GM18951 (cell line): ENCODE results near the gene KCNMA1.

Source experiments
- POLR2A ChIP-seq: IDR thresholded peaks from 4 replicates; pipeline ENCODE4 v1.6.1; 2011; ENCODE audit warnings: mild to moderate bottlenecking; ENCODE audit not compliant: insufficient read length, insufficient read depth; ENCODE audit errors: extremely low read depth
- in situ Hi-C: fragments of 300-500 bp; cut with MboI; formaldehyde crosslinking; loops from one replicate; pipeline ENCODE4 v1.12.0; 2022; ENCODE audit warnings: low sequenced_read_pairs, mixed read lengths, inconsistent platforms; ENCODE audit not compliant: unreplicated experiment

The KCNMA1 gene

DNA sequence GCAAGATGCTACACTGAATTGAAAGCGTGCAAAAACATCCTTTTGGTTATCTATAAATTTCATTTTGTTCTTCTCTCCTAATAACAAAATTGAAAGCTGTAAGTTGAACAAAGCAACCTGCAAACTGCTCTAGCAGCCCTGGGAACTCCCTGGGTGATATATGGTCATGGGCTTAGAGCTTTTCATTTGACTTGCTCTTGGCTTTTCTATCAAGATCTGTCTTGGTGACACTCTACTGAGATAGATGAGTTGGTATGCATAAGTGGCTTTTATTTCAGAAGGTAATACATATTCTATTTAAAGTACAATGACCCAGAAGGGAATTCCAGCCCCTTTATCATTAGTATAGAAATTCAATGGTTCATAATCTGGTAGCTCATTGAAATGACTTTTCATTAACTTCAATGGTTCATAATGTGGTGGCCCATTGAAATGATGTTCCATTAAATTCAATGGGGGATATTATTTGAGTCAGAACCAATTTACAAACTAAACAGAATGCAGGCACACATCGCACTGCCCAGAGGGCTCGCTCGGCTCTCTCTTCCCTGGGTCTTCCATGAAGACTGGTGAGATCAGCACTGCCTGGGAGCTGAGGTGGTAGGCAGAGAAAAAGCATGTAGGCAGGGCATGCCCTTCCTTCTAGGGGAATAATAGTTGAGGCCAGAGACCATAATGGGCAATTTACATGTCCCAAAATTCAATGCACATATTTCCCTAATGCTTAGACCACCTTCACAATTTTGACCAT, 10.1 kb upstream of the KCNMA1 start:
- in situ Hi-C loops, result no loop called here
- TF ChIP-seq POLR2A, result no peak

DNA sequence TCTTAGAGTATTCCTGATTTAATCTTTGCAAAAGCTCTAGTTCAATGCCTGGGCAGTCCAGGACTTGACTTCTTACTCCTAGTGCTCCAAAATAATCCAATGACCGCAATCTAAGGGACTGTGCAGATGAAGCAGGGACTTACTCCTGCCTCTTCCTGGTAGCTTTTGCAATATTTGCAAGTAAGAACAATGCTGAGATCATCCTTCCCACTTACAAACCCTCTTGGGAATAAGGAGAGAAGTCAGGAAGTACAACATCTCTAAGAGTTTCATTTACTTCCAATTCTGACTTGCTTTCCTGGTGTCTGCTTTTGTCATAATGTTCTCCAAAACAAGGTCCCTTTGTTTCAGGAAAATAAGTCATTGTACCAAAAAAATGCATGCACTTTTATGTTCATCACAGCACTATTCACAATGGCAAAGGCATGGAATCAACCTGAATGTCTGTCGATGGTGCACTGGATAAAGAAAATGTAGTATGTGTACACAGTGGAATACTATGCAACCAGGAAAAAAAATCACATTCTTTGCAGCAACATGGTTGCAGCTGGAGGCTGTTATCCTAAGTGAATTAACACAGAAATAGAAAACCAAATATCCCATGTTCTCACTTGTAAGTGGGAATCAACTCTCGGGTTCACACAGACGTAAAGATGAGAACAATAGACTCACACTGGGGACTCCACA, 7.1 kb upstream of the KCNMA1 start:
- in situ Hi-C loops, result loop anchor here (5.0 kb wide), 1 partner anchor 467 kb away; no protein-coding TSS in a partner anchor
- no peak for TF ChIP-seq POLR2A

DNA sequence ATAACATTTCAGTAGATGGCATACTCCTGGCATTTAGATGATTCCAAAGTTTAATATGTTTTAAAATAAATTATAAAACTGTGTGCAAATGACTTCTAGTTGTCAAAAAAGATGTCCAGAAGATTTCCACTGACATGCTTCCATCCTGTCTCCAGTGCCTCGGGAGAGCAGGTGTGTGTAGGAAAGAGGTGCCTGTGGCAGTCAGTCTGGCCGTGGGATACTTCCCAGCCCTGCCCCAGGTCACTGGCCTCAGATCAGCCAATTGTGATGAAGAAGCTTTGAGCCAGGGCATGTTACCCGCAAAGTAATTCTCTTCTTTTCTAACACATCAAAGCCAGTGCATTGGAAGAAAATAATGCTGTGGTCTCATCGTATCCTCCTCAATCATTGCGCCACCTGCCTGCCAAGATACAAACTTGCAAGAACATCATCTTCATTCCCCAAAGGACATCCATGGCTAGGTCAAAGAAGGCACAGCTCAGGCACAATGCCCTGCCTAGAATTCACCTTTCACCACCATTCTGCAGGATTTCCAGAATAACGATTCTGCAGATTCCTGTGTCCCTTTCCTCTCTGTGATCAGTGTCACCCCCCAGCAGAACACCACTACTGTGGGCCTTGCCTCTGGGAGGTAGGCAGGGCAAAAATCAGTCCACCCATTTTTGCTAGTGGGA, 6.3 kb upstream of the KCNMA1 start:
- in situ Hi-C loops, result loop anchor here (5.0 kb wide), 1 partner anchor 467 kb away; no protein-coding TSS in a partner anchor
- no peak for TF ChIP-seq POLR2A

DNA sequence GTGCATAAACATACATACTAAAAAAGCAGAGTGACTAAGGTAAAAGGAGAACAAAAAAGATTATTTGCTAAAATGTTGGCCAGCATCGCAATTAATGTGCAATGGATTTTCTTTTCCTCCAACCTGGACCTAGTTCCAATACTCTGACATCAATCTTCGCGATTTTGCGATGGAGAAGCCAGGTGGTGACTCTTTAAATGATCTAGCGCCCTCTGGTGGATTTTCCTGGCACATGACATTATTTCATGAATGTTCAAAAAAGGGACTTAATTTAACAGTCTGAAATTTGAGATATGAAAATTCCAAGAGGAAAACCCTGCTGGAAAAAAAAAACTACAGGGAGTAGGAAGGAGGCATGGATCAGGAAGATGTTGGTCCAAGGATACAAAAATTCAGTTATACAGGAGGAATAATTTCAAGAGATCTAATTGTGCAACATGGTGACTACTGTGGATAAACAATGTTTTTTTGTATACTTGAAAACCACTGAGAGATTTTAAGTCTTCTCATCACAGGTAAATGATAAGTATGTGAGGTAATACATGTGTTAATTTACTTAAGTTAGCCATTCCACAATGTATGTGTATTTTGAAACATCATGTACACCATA, 4.3 kb upstream of the KCNMA1 start:
- TF ChIP-seq POLR2A, result no peak
- in situ Hi-C loops, result loop anchor here (5.0 kb wide), 1 partner anchor 465 kb away; no protein-coding TSS in a partner anchor

DNA sequence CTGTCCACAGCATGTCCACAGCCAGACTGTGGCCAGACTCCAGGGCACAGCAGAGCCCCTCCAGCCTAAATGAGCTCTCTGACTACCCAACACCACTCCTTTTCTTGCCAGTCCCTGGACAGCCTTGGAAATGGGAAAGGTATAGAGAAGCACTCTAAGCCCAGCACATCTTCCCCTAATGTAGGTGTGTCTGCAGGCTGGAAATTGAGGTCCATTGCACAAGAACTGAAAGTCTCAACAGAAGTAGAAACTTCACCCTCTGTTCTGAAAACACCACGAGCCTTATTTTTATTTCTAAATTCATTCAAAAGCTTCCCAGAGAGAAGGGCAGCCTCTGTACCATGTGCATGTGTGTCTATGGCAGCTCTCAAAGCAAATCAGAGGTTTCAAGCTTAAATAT, 3.7 kb upstream of the KCNMA1 start:
- no peak for TF ChIP-seq POLR2A
- in situ Hi-C loops, result loop anchor here (5.0 kb wide), 1 partner anchor 464 kb away; no protein-coding TSS in a partner anchor

DNA sequence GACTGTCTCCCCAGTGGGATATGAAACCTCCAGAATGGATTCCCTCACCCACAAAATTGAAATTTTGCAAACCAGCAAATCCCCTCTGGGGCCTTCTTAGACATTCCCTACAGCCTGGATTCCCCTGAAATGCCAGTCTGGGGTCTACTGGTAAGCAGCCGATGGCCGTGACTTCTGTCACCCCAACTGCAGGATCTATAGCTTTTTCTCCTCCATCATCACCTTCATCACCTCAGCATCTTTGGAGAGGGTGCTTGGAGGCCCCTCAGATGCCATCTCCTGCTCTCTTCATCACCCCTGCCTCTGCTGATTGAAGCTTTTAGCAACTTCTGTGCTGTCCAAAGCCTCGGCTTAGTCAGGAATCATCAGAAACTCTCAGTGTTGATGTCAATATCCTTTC, 2.6 kb upstream of the KCNMA1 start:
- in situ Hi-C loops, result loop anchor here (5.0 kb wide), 1 partner anchor 463 kb away; no protein-coding TSS in a partner anchor
- no peak for TF ChIP-seq POLR2A

DNA sequence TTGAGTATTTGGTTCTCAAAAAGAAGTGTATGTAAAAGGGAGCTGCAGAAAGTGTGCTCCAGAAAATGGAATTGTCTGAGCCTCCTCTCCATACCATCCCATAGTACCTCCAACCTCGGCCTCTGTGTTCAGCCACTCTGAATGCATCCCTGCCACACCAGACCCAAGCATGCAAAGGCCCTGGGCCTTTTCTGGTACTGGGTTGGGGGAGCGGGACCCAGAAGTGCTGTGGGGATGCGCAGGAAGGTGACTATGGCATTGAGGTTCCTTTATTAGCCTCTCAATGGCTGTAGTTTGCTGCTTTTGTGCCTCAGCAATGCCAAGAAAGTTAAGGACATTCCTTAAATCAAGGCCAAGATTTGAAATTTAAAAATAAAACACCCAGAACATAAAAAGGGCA, 2.1 kb upstream of the KCNMA1 start:
- in situ Hi-C loops, result loop anchor here (5.0 kb wide), 1 partner anchor 462 kb away; no protein-coding TSS in a partner anchor
- no peak for TF ChIP-seq POLR2A

DNA sequence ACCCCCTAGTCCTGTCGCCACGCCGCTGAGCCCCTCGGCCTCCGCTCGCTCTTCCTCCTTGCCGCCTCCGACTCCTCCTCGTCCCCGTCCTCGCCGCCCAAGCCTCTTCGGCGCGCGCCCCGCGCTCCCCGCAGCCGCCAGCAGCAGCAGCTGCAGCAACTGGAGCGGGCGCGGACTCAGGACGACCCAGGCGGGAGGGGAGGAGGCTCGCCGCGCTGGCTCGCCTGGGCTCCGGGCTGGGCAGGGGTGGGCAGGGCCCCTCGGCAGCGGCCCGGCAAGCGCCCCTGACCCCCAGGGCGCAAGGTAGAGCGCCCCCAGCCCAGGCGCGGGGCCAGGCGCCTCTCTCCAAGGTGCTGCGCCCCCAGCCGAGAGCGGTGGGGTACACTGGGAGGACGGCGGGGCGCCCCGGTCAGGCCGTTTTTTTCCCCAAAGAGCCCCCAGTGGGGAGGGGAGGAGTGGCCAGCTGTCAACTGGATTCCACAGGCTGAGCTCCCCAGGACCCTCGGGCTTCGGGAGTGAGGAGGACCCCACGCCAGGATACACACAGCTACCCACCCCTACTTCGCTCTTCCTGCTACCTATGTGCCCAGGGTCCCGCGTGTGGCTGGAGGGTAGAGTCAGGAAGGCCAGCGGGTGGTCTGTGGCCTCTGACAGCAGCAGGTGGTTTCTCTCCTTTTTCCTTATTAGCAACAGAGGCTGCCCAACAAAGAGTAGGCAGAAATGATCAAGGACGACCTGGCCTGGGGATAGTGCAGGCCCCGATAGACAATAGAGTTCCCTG, 903 bp upstream of the KCNMA1 start:
- no peak for TF ChIP-seq POLR2A
- in situ Hi-C loops, result no loop called here

DNA sequence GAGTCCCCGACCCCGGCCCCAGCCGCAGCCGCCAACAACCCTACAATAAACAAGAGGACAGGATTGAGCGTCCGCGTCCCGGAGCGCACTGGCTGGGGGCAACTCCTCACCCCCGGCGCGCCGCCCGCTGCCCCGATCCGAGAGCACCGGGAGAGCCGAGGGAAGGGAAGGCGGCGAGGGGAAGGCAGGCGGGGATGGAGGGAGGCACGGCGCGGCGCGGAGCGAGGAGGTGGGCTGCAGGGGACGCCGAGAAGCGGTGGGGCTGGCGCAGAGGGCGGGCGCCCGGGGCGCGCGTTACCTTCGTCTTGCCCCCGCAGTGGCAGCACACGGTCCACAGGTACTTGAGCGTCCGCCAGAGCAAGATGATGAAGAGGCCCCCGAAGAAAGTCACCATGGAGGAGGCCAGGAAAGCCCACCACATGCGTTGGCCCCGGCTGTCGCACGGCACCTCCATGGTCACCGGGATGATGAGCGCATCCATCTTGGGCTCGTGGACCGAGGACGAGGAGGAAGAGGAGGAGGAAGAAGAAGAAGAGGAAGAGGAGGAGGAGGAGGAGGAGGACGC, 559 bp downstream of the KCNMA1 start:
- in situ Hi-C loops, result no loop called here
- TF ChIP-seq POLR2A, result no peak

DNA sequence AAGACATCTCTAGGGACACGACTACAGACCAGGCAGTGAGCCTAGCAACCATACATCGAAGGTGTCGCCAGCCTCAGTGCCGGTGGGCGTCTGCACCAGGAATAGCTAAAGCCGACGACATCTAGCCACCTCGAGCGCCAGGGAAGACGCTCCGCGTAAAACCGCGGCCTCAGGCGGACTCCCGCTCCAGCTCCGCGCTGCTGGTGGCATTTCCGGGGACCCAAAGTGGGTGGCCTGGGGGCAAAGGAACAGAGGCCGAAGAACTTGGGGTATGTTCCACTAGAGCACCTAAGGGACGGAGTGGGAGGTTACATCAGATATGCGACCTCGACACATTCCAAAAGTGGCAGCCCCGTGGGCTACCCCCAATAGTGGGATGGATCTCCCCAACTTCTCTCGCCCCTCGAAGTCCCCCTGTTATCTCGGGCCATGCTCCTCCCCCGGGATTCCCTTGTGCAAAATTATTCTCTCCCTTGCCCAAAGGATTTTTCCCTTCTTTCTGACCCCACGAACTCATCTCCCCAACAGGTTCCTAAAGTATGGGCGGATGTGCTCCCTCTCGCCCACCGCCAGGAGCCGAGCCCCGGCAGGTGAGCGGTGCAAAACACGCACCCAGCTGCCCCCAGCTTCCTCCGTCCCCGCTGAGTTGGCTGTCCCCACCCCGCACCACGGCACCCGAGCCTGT, 1.2 kb downstream of the KCNMA1 start:
- TF ChIP-seq POLR2A, result no peak
- in situ Hi-C loops, result no loop called here

DNA sequence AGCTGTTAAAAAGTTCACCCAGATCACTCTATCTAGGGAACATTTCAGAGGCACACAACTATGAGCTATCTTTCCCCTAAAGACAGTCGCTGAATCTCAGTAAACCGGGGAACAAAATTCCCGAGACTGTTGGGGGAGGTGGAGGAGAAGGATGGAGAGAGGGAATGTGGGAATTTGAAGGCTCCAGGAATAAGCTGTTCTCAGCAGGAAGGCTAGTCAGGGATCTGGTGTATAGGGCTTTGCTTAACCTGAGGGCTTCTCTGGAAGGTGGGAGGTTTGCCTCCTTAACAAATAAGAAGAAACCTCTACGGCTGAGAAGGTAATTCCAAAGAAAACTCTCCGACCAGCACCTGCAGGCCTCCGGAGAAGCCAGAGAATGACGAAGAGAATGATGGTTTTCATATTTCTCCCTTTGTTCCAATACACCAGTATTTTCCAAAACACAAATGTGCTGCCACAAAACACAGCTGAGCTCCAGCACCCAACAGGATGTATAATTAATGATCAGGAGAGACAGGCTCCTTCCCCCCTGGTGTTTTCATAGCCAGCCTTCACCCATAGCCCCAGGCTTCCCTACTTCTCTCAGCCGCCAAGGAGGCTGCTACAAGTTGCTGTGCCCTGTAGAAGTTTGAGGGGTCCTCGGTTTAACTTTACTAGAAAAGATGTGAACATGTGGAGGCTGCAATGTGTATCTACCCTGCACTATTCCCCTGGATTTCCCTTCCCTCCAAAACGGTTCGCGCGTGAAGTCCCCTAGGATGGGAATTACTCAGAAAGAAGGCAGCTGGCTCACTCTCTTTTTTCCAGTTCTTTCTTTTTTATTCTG, 2.0 kb downstream of the KCNMA1 start:
- no peak for TF ChIP-seq POLR2A
- in situ Hi-C loops, result no loop called here
